ENCODE measurements around the gene IRS4.

DNA sequence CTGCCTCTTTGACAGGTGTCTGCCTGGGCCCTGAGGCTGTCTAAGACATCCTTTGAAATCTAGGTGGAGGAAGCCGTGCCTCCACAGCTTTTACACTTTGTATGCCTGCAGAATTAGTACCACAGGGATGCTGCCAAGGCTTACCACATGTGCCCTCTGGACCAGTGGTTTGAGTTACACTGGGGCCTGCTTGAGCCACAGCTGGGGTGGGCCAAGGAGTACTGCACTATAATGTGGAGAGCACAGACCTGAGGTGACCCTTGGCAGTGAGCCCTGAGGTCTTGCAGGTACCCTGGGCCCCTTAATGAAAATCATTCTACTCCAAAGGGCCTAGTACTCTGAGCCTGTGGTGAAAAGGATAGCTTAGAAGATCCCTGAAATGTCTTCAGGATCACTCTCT, 27.2 kb upstream of the IRS4 start:
- TF ChIP-seq POLR2A (IDR thresholded peaks at IDR 0.05; ENCODE audit: low read depth) (no peak), POLR2AphosphoS5 (IDR thresholded peaks at IDR 0.05) (no peak)
- TF ChIP-seq, protein P1, sequence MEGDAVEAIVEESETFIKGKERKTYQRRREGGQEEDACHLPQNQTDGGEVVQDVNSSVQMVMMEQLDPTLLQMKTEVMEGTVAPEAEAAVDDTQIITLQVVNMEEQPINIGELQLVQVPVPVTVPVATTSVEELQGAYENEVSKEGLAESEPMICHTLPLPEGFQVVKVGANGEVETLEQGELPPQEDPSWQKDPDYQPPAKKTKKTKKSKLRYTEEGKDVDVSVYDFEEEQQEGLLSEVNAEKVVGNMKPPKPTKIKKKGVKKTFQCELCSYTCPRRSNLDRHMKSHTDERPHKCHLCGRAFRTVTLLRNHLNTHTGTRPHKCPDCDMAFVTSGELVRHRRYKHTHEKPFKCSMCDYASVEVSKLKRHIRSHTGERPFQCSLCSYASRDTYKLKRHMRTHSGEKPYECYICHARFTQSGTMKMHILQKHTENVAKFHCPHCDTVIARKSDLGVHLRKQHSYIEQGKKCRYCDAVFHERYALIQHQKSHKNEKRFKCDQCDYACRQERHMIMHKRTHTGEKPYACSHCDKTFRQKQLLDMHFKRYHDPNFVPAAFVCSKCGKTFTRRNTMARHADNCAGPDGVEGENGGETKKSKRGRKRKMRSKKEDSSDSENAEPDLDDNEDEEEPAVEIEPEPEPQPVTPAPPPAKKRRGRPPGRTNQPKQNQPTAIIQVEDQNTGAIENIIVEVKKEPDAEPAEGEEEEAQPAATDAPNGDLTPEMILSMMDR (IDR thresholded peaks at IDR 0.05), result no peak
